Measurements from ENCODE around the gene ATG4B. TPM values are rescaled to one million over a fixed set of nuclear protein-coding genes. Genes with fewer than 3 reads are reported as not detected.

Gene ATG4B
- total and polyA plus RNA-seq, 9 of the 15 experiments (the other 6 are each of a cell fraction or from before 2014, with no cell fraction given) = 5.9 to 58.8 (median 35.6) TPM

DNA sequence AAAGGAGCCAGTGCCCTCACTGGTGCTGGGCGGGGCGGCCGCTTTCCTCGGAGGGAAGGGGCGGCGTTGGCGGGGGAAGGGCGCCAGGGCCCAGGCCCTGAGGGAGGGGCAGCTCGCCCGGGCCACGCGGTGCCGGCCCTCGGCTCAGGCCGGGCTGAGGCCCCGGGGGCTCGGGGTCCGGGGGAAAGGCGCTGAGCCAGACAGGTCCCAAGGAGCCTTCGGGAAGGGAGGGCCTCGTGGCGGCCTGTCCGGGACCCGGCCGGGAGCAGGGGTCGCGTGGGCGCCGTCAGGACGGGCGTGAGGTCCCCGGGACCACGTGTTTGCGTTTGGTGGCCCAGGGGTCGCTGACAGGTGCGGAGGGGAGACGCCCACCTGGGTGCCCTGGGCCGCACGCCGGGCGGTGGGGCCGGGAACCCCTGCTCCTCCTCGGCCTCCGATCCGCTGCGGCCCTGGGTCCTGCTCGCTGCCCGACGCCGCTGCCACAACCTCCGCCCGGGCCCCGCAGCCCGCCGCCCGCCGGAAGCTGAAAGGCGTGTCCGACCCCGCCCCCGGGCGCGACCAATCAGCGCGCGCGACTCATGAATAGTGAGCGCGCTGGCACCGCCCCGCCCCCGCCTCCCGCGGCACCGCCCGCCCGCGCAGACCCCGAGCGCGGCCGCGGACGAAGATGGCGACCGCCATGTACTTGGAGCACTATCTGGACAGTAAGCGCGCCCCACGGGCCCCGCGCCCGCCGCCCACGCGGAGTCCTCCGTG is 64.1 kb downstream of the ATG4B start, which contains the start of gene ING5 (continued):
- TF ChIP-seq, protein P1, sequence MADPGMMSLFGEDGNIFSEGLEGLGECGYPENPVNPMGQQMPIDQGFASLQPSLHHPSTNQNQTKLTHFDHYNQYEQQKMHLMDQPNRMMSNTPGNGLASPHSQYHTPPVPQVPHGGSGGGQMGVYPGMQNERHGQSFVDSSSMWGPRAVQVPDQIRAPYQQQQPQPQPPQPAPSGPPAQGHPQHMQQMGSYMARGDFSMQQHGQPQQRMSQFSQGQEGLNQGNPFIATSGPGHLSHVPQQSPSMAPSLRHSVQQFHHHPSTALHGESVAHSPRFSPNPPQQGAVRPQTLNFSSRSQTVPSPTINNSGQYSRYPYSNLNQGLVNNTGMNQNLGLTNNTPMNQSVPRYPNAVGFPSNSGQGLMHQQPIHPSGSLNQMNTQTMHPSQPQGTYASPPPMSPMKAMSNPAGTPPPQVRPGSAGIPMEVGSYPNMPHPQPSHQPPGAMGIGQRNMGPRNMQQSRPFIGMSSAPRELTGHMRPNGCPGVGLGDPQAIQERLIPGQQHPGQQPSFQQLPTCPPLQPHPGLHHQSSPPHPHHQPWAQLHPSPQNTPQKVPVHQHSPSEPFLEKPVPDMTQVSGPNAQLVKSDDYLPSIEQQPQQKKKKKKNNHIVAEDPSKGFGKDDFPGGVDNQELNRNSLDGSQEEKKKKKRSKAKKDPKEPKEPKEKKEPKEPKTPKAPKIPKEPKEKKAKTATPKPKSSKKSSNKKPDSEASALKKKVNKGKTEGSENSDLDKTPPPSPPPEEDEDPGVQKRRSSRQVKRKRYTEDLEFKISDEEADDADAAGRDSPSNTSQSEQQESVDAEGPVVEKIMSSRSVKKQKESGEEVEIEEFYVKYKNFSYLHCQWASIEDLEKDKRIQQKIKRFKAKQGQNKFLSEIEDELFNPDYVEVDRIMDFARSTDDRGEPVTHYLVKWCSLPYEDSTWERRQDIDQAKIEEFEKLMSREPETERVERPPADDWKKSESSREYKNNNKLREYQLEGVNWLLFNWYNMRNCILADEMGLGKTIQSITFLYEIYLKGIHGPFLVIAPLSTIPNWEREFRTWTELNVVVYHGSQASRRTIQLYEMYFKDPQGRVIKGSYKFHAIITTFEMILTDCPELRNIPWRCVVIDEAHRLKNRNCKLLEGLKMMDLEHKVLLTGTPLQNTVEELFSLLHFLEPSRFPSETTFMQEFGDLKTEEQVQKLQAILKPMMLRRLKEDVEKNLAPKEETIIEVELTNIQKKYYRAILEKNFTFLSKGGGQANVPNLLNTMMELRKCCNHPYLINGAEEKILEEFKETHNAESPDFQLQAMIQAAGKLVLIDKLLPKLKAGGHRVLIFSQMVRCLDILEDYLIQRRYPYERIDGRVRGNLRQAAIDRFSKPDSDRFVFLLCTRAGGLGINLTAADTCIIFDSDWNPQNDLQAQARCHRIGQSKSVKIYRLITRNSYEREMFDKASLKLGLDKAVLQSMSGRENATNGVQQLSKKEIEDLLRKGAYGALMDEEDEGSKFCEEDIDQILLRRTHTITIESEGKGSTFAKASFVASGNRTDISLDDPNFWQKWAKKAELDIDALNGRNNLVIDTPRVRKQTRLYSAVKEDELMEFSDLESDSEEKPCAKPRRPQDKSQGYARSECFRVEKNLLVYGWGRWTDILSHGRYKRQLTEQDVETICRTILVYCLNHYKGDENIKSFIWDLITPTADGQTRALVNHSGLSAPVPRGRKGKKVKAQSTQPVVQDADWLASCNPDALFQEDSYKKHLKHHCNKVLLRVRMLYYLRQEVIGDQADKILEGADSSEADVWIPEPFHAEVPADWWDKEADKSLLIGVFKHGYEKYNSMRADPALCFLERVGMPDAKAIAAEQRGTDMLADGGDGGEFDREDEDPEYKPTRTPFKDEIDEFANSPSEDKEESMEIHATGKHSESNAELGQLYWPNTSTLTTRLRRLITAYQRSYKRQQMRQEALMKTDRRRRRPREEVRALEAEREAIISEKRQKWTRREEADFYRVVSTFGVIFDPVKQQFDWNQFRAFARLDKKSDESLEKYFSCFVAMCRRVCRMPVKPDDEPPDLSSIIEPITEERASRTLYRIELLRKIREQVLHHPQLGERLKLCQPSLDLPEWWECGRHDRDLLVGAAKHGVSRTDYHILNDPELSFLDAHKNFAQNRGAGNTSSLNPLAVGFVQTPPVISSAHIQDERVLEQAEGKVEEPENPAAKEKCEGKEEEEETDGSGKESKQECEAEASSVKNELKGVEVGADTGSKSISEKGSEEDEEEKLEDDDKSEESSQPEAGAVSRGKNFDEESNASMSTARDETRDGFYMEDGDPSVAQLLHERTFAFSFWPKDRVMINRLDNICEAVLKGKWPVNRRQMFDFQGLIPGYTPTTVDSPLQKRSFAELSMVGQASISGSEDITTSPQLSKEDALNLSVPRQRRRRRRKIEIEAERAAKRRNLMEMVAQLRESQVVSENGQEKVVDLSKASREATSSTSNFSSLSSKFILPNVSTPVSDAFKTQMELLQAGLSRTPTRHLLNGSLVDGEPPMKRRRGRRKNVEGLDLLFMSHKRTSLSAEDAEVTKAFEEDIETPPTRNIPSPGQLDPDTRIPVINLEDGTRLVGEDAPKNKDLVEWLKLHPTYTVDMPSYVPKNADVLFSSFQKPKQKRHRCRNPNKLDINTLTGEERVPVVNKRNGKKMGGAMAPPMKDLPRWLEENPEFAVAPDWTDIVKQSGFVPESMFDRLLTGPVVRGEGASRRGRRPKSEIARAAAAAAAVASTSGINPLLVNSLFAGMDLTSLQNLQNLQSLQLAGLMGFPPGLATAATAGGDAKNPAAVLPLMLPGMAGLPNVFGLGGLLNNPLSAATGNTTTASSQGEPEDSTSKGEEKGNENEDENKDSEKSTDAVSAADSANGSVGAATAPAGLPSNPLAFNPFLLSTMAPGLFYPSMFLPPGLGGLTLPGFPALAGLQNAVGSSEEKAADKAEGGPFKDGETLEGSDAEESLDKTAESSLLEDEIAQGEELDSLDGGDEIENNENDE (IDR thresholded peaks at IDR 0.05; ENCODE audit: low read depth, low read length) = no peak
- TF ChIP-seq TEAD1 (CRISPR knock-in tag; IDR thresholded peaks at IDR 0.05) = 0 out of 4 replicates have a peak, but pooled peaks of 1 of the 2 experiments have one; percentile 16
- 0 out of 2 replicates have a peak, but pooled peaks have one; percentile 8 for TF ChIP-seq NR4A1 (CRISPR knock-in tag; IDR thresholded peaks at IDR 0.05)
- no peak for TF ChIP-seq NR4A1 (tag; IDR thresholded peaks at IDR 0.05)
- TF ChIP-seq, protein P2, sequence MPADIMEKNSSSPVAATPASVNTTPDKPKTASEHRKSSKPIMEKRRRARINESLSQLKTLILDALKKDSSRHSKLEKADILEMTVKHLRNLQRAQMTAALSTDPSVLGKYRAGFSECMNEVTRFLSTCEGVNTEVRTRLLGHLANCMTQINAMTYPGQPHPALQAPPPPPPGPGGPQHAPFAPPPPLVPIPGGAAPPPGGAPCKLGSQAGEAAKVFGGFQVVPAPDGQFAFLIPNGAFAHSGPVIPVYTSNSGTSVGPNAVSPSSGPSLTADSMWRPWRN (IDR thresholded peaks at IDR 0.05; ENCODE audit: low read depth) = no peak
- TF ChIP-seq, protein P3, sequence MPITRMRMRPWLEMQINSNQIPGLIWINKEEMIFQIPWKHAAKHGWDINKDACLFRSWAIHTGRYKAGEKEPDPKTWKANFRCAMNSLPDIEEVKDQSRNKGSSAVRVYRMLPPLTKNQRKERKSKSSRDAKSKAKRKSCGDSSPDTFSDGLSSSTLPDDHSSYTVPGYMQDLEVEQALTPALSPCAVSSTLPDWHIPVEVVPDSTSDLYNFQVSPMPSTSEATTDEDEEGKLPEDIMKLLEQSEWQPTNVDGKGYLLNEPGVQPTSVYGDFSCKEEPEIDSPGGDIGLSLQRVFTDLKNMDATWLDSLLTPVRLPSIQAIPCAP (CRISPR knock-in tag; IDR thresholded peaks at IDR 0.05; ENCODE audit: borderline replicate concordance) = no peak
- TF ChIP-seq MXI1 (IDR thresholded peaks at IDR 0.05; ENCODE audit: low read depth, low read length) = no peak; the same call in 1 of the 2 replicates
- no peak for TF ChIP-seq HNRNPUL1 (IDR thresholded peaks at IDR 0.05; ENCODE audit: low read length)
- TF ChIP-seq, protein P4, sequence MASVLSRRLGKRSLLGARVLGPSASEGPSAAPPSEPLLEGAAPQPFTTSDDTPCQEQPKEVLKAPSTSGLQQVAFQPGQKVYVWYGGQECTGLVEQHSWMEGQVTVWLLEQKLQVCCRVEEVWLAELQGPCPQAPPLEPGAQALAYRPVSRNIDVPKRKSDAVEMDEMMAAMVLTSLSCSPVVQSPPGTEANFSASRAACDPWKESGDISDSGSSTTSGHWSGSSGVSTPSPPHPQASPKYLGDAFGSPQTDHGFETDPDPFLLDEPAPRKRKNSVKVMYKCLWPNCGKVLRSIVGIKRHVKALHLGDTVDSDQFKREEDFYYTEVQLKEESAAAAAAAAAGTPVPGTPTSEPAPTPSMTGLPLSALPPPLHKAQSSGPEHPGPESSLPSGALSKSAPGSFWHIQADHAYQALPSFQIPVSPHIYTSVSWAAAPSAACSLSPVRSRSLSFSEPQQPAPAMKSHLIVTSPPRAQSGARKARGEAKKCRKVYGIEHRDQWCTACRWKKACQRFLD (CRISPR knock-in tag; IDR thresholded peaks at IDR 0.05) = peak; percentile 70; the same call in 1 of the 2 replicates
